GM18507 (cell line): ENCODE results near the gene DGKD.
"Not testable (repeated sequence)": the region's sequence is repeated elsewhere in the genome, so short reads cannot be mapped to it uniquely, and the experiment has no call there.

Experiments used
- DNase-seq: peaks from one replicate; pipeline ENCODE4 v3.0.0; 2011; ENCODE audit warnings: low read depth; ENCODE audit not compliant: insufficient read length; ENCODE audit errors: extremely low spot score
- FAIRE-seq: peaks from 2 replicates; lab custom pipeline; 2011; peaks lifted over from hg19 to GRCh38; lab: Jason Lieb, UNC

The DGKD gene

DNA sequence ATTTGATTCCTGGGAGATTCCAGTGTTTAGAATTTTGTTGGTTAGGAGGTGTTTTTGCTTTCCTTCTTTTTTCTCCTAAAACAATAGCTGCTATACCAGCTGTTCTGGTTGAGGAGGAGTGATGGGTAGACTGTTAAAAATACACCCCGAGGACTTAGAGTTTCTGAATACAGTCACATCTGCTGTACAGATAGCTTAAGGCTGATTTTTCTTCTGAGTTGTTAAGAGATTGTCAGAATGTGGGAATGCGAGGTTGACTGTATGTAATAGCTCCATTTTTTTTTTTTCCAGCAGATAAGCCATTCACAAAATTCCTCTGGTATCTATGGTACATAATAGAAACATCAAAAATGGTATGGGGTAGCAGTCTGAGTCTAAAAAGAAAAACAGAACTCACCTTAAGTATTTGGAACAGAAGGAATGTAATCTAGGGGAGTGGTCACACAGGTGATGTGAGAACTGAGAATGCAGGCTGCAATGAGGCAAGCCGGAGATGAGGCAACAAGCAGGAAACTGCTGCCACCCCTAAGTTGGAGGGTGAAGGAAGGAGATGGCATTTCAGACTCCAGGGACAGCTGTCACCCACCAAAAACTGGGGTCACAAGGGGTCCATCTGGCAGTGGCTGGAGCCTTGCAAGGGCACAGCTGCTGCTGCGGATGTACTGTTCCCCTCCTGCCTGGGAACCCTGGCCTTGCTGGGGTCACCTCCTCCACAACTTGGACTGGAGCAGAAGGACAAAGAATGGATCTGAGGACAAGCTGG is 2.4 kb downstream of the DGKD start:
- FAIRE-seq (peak; percentile 80), DNase-seq (no peak)

DNA sequence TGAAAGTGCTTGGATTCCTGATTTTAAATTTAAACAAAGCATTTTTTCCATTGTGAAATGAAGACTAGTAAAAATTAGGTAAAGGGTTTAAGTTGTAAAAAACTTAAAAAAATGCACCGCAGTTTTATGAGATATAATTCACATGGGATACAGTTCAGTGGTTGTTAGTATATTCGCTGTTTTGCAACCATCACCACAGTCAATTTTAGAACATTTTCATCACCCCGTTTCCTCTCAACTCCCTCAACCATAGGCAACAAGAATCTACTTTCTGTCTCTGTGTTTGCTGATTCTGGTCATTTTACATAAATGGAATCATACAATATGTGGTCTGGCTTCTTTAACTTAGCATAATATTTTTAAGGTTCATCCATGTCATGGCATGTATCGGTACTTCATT is 4.0 kb downstream of the DGKD start:
- peak; percentile 80 for FAIRE-seq

DNA sequence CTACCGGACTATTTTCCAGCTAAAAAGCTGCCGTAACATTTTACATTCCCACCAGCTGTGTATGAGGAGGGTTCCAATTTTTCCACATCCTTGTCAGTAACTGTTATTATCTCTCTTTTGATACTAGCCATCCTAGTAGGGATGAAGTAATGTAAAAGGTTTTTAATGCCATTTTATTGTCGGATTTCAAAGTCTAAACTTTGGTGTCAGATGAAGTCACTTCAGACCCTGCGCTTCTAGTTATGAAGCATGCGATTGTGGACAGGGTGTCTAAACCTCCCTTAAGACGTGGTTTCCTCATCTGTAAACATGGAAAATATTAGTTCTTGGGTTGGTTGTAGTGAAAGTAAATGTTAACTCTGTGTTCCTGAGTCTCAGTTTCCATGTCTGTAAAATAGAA is 4.7 kb downstream of the DGKD start:
- no peak for FAIRE-seq
- DNase-seq: no peak

More for the DNA sequence above, 4.0 kb downstream of the DGKD start:
- DNase-seq: no peak

DNA sequence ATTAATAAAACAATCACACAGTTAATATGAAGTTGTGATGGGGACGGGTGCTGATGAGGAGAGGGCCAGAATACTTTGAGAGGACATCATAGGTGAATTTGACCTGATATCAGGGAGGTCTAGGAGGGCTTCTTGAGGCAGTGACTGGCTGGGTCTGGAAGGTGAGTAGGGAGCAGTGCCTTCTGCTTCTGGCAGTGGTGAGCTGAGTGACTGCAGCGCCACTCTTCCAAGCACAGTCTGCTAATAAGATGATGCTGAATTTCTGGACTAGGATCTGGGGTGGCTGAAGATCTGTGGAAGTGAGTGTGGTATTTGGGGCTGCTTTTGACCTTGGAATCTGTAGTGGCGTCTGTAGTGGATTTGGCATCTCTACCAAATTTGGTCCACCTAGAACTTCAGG is 5.5 kb downstream of the DGKD start:
- FAIRE-seq: no peak
- DNase-seq: no peak

DNA sequence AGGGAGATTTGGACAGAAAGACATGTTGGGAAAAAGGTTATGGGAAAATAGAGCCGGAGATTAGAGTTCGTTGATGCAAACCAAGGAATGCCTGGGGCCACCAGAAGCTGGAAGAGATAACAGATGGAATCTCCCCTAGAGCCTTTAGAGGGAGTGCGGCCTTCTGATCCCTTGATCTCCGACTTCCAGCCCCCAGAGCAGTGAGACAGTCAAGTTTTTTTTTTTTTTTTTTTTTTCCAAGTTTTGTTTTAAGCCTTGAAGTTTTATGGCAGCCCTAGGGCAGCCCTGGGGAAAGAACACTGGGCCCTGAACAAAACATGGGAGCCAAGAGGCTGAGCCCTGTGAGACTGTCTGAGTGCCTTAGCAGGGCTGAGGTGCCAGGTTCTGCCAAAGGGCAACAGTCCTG is 6.5 kb downstream of the DGKD start:
- no peak for FAIRE-seq
- DNase-seq: no peak

DNA sequence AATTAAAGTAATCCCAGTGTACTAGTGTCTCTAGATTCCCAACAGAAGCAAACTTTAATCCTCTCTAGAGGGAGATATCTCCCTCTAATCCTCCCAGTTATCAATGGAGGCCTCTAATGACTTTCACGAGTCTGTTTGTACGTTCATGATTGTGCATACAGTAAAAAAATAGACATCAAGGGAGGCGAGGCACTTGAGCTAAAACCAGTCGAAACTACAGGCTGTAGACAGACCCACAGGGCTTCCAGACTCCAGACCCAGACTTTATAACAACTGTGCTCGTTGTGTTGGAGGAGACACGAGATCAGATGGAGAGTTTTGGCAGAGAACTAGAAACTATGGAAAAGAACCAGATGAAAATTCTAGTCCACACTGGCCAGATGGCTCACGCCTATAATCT is 7.0 kb downstream of the DGKD start:
- FAIRE-seq (no peak), DNase-seq (no peak)

DNA sequence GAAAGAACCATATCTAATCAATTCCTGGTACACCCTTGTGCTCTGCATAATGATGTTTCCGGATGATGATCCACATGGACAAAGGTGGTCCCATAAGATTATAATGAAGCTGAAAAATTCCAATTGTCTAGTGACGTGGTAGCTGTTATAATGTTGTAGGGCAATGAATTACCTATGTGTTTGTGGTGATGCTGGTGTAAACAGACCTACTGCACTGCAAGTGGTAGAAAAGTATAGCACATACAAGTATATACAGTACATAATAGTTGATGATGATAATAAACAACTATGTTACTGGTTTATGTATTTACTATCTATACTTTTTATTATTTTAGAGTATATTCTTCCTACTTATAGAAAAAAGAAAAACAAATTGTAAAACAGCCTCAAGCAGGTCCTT is 8.4 kb downstream of the DGKD start:
- FAIRE-seq (no peak), DNase-seq (no peak)

DNA sequence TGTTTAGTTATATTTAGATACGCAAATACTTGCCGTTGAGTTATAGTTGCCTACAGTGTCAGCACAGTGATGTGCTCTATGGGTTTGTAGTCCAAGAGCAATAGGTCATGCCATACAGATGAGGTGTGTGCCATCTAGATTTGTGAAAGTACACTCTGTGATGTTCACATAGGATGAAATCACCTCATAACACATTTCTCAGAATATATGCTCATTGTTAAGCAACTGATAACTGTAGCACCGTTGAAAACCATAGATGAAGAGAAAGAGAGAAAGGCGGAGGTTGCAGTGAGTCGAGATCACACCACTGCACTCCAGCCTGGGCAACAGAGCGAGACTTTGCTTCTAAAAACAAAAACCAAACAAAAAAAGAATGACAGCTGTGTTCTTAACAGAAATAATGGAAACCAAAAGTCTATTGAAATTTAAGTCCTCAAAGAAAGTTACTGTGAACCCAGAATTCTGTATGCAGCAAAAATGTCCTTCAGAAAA is 9.5 kb downstream of the DGKD start:
- peak; percentile 84 for FAIRE-seq

DNA sequence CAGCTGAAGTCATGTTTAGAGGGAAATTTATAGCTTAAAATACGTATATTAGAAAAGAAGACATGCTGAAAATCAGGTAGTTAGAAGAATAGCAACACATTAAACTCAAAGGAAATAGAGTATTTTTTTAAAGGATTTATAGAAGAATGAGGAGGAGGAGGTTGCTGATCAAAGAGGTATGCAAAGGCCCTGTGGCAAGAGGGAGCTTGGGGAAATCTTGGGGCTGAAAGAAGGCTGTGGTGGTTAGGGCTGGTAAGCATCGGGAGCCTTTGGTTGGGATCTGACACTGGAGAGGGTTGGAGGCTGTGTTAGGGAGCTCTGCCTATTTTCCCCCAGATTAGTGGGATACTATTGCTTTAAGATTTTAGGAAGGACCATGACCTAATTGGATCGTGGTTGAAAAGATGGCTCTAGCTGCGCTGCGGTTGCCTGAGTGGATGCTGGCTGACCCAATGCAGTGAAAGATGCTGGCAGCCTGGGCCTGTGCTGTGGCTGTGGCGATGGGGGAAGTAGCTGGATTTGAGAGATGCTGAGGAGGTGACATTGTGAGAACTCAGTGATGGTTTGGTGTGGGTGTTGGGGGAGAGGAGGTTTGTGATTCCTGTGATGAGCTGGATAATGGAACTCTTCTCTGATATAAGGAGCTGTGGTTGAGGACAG is 11.7 kb downstream of the DGKD start:
- no peak for FAIRE-seq
- DNase-seq: no peak

More for the DNA sequence above, 9.5 kb downstream of the DGKD start:
- DNase-seq: no peak

DNA sequence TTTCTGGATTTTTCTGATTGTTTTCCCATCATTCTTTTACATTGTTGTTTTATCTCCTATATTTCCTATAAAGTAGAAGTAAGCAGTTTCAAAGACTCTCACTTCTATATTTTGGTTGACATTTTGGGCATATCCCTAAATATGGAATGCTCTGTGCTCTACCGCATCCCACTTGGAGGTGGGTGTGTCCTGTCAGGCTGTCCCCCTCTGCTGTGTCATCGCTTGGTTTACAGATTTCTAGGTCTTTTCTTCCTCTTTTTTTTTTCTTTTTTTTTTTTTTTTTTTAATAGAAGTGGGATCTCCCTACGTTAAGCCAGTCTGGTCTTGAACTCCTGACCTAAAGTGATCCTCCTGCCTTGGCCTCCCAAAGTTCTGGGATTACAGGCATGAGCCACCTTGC is 13.3 kb downstream of the DGKD start:
- DNase-seq (no peak), FAIRE-seq (no peak)

DNA sequence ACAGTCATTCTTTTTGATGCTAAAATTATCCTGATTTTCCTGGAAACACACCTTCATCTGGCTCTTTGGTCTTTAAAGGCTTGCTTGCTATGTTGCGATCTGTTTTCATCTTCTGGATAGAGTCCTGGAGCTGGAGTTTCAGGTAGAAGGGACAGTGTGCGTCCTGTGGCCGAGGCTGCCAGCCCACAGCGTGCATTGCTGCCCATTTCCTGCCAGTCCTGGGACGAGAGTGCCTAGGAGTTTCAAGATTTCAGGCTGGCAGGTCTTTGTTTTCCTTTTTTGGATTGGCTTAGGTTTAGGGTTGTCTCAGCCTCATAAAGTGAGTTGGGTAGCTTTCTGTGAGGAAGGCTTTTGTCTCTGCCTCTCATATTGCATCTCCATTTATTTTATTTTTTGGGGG is 14.5 kb downstream of the DGKD start:
- FAIRE-seq (no peak), DNase-seq (no peak)

DNA sequence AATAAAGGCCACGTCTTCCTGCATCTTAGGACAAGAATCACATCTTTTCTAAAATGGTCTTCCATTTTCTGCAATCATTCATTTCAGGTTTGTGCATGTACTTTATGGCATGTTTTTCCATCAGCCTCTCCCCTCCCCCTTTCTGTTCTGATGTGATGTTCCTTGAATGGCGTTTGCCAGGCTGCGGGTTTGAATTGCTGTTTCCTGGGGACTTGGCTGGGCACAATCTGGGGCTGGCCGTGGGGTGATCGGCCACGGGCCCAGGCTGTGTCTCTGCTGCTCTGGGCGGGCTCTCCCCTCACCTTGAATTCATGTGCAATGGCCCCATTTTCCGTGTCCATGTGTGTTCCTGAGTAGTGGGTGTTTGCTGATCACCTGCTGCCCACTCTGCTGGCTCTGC is 15.2 kb downstream of the DGKD start:
- no peak for DNase-seq
- no peak for FAIRE-seq

DNA sequence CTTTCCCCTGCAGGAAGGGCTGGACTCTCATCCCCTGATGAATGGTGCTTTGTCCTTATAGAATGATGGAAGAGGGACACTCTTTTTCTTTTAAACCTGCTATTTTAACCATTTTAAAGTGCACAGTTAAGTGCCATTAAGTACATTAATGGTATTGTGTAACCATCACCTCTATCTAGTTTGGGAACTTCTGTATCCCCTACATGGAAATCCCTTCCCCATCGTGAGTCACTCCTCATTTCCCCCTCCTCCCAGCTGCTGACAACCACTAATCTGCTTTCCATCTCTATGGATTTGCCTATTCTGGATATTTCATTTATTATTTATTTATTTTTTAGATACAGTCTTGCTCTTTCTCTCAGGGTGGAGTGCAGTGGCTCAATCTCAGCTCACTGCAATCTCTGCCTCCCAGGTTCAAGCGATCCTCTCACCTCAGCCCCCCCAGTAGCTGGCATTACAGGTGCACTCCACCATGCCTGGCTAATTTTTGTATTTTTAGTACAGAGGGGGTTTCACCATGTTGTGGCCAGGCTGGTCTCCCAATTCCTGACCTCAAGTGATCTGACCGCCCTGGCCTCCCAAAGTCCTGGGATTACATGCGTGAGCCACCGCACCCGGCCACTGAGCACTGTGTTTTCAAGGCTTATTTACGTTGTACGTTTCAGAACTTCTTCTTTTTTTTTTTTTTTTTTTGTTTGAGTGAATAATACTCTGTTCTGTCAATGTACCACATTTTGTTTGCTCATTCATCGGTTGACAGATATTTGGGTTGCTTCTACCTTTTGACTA is 15.8 kb downstream of the DGKD start:
- DNase-seq: no peak
- FAIRE-seq: no peak

DNA sequence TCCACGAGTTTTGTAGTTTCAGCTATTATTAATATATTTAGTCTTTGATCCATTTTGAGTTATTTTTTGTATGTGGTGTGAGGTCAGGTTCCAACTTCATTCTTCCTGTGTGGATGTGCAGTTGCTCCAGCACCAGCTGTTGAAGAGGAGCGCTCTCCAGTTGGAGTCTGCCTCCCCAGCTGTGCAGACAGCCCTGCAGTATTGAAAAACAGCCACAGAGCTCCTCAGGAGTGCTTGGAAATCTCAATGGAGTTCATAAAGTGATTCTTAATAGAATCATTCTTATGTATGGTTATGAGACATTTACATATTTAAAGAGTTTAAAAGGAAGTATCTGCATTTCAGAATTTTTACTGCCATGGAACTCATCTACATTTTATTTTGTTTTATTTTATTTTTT is 17.3 kb downstream of the DGKD start:
- no peak for FAIRE-seq
- no peak for DNase-seq

DNA sequence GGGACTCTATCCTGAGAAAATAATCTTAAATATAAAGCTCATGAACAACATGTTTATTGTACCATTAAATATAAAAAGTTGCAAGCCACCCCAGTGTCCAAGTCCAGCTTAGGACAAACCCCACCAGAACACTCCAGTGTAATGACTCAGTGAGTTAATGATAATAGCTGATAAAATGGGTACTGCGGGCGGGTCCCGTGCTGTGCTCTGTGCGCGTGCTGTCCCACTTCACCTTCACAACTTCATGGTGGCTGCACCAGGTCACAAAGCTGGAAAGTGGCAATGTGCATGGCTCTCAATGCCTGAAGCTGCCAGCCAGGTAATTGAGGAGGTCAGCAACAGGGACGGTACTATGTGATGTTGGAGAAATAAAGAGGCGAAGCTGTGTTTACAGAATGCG is 18.6 kb downstream of the DGKD start:
- no peak for FAIRE-seq

DNA sequence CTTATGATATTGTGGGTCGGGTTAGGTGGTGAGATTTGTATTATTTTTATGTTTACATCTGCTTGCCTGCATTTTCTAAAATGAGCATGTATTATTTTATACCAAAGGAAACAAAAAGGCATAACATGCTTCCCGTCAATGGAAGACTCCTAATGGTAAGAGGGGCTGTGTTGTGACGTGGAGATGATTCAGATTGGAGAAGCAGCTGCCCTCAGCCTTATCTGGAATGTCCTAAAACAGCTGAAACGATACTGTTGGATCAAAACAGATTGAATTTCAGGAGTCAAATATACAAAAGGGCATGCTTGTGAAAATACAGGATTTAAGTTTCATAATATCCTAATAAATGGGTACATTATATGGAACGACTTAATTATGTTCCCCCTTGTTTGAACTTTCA is 19.0 kb downstream of the DGKD start:
- DNase-seq: no peak
- no peak for FAIRE-seq

More for the DNA sequence above, 18.6 kb downstream of the DGKD start:
- DNase-seq: no peak

DNA sequence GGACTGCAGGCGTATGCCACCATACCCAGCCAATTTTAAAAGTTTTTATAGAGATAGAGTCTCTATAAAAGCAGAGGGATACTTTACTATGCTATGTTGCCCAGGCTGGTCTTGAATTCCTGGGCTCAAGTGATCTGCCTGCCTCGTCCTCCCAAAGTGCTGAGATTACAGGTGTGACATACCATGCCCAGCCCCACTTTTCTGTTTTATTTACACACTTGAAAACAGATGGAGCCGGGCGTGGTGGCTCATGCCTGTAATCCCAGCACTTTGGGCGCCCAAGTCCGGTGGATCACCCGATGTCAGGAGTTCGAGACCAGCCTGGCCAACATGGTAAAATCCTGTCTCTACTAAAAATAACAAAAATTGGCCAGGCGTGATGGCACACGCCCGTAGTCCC is 20.5 kb downstream of the DGKD start:
- DNase-seq, FAIRE-seq: not testable (repeated sequence)

DNA sequence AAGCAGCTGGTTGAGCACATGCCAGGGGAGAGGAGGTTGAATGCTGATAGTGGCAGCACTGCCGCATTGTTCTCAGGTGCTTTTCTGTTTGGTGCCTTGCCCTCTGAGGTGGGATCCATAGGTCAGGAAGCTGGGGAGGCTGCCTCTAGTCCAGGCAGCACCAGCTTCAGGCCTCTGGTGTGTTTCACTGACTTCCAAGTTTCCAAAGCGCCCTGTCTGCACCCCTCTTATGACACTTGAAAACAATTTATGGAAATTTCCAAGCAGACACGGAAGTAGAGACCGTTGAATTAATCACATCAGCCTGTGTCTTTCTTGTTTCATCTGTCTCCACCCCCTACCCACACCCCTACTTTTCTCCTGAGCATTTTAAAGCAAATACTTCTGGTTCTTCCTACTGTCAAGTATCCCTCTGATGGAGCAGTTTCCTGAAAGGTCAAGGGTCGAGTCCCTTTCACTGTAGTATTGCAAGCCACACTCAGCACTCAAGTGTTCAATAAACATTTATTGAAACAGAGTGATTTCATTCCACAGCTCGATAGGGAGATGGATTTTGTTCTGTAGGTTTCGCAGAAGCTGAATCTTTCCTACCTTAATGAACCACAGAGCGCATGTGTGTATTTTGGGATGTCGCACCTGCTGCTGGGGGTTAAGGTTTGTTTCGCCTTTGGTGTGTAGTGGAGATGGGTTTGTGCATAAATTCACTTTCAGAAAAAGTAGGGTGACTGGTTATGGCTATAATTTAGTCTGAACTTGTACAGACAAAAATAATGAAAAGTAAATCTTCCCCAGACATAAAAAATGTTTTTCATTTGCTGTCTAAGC is 21.4 kb downstream of the DGKD start:
- DNase-seq (no peak), FAIRE-seq (peak; percentile 83)

DNA sequence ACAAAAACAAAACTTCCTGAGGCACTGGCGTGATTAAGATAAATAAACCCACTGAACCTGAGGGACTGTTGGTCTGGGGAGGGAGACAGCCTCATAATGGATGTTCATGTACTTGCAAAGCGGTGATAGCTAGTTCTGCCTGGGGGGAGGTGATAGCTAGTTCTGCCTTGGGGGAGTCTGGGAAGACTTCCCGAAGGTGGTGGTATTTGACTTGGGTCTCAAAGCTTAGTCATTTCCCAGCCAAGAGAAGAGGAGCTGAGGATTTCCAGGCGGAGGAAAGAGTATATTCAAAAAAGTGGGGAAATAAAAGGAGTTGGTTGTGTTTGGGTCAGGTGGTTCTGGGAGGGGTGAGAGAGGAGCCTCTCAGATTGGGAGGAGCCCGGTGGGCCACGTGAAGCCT is 24.7 kb downstream of the DGKD start:
- DNase-seq (no peak), FAIRE-seq (no peak)

DNA sequence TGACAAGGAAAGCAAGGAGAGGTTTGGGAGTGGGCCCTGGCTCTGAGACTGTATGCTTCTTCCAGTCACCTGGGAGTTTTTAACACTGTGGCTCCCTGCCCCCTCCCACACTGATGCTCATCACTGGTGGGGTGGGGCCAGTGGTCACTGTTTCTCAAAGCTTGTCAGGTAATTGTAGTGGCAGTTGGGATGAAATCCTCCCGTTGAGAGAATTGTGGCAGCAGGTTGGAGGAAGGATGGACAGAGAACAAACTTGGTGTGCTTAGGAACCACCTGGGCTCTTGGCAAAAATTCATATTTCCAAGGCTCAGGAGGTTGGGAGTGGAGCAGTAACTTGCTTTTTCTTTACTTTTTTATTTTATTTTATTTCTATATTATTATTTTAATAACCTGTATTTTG is 25.1 kb downstream of the DGKD start:
- FAIRE-seq (no peak), DNase-seq (no peak)
